ENCODE data around the gene ACTRT2.

The ACTRT2 gene

GRCh38 chr1:3021233-3021671 is at the start of gene ACTRT2:
TSS of gene ACTRT2 (plus strand) at chr1:3021467. CDS start at chr1:3021687, 220 bp downstream.
- no peak for DNase-seq

- no peak for DNase-seq
These were observed 49.7 kb upstream of the ACTRT2 start for GRCh38 chr1:2971609-2972008.

DNA sequence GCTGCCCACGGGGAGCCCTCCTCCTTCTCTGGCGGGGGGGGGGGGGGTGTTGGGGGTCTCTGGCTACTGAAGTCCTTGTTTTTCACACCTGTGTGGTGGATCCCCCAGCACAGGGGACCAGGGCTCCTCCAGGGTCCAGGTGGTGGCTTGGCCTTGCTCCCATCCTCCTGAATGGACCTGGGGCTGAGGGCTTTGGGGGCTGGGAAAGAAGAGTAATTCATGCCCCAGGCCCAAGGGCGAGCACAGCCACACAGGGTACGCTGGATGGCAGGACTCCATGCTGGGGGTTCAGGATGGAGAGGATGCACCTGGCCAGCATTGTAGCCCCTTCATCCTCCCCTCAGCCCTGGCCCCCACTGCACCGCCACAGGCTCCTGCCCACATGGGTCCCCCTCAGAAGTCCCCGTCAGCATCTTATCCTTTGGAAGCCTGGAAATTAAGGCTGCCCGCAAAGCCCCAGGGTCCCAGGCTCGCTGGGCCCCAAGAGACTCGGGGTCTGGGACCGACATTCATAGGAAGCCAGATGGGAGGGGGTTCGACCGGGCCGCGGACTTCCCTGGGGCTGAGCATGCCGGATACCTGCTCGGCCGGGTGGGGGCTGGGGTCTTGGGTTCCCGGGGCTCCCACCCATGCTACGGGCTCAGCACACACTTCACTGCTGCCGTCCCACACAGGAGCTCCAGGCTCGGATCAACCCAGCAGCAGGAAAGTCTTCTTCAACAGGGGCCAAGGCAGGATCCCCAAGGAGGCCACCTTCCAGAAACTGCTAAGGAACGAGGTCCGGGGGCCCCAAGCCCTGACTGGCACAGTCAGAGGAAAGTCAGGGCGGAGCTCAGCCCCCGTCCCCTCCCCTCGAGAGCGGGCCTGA is 49.0 kb upstream of the ACTRT2 start:
- no peak for DNase-seq

GRCh38 chr1:2972879-2973575 is 48.2 kb upstream of the ACTRT2 start:
- DNase-seq, result no peak

GRCh38 chr1:2973601-2974593 is 47.4 kb upstream of the ACTRT2 start:
- no peak for DNase-seq

- no peak for DNase-seq
These were observed 46.5 kb upstream of the ACTRT2 start for GRCh38 chr1:2974701-2975301.

DNA sequence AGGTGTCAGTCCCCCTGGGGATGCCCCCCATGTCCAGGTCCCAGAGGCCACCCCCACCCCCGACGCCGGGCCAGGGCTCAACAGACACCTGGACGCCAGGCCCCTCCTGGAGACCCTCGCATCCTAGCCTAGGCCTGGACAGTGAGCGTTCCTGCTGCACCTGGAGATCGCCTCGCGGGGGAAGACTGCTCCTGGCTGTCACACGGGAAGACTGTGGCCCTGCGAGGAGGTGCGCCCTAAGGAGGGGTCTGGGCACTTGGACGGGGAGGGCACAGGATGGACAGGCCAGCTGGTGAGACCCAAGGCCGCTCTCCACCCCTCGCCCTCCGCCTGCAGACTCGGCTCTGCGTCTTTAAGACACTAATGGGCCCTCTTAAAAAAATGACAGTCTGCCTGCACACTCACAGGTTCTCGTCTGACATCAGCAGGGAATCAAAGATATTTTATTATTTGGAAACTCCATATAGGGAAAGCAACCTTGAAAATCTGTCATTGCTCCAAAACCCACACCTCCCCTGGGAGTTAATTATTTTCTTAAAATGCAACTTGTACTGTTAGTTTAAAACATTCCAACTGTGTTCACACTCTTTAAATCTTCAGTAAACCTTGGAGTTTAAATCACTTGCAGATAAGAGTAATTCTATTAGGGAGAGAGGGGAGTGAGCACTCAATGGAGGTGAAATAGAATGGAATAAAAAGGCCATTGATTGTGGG is 45.6 kb upstream of the ACTRT2 start:
- DNase-seq, result no peak

DNA sequence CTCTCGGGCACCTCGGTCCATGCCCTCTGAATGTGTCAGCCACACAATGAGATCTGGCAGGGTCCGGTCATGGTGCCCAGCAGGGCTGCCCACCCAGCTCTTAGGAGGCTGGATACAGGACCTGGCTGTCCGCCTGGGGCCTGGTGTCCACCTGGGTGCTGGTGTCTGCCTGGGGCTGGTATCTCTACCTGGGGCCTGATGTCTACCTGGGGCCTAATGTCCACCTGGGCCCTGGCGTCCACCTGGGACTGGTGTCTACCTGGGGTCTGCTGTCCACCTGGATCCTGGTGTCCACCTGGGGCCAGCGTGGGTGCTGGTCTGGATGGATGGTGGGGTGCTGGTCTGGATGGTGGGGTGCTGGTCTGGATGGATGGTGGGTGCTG is 45.1 kb upstream of the ACTRT2 start:
- DNase-seq, result no peak

- DNase-seq, result no peak
These were observed 43.2 kb upstream of the ACTRT2 start for GRCh38 chr1:2977886-2978611.

DNA sequence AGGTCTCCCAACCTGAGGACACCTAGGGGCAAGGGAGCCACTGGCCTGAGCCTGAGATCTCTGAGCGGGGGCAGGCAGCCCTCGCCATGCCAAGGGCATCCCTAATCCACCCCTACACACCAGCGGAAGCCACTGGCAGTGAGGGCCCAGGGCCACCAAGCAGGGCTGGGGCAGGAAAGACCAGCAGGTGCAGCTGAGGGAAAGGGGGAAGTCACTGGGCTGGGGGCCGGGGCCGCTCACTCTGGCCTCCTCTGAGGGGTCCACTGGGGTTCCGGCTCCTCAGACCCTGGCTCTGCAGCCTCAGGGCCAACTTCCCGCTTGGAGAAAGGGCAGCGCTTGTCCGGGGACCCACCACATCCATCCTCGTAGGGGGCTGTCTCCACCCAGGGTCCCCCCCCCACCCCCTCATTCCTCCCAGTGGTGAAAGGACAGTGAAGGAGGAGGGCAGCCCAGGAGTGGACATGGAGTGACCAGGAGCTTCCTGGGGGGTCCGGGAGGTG is 42.5 kb upstream of the ACTRT2 start:
- no peak for DNase-seq

DNA sequence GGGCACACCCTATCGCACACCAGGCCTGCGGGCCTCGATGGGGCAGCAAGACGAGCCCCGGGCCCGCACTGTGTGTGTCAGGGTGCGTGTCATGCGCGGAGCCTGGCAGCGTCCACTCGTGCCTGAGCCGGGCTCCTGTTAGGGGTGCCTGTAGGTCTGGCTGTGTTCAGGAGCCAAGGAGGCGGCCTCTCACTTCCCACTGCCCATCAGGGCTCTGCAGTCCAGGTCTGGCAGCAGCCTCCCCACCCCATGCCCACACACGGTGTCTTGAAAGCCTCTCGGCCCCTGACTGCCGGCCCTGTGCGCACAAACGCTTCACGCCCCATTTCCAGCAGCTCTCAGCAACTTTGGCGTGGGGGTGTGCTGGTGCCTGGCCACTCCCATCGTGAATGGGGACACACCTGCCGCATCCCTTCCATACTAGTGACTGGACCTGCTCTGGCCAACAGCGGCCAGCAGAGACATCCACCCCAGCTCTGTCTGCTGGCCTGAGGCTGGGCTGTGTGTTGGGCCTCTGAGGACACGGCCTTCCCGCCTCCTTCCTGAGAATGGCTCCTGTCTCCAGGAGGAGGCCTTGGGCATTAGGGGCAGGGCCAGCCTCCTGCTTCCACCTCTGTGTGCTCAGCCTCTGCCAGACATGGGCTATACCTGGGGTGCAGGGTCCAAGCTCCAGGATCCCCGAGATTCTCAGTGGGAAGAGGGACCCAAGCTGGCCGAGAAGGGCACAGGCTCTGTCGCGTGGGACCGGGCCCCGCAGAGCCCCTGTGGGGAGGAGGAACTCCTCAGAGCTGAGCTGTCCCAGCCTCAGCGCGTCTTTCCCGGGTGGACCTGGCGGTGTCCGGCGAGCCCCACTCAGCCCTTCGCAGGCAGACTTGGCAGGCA is 41.8 kb upstream of the ACTRT2 start:
- DNase-seq, result no peak

DNA sequence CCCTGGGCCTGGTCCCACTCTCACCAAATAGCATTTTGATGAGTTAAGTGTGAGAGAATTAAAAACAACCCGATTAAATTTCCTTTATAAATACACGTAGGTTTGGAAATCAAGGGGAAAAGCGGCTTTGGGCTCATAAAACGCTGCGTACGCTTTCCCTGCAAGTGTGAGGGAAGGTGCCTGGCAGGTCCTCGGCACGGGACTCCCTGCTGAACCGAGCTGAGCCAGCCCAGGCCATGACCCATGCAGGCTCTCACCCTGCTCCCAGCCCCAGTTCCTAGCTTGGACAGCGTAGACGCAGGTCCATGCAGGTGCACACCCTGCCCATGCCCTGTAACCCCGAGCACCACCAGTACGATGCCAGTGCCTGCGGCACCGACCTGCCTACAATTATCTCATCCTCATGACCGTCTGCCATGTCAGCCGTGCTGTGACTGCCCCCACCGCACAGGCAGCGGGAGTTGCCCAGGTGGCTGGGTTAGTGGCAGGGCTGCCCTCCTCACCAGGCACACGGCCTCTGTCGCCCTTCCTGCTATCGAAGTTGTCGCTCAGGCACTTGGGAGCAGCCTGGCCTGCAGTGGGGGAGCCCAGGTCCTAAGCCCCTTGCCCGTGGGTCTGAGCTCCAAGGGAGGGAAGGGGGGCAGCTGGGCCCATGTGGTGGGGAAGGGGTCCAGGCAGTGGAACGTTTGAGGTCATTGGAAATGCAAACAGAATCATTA is 41.0 kb upstream of the ACTRT2 start:
- peak; percentile 6 for DNase-seq

GRCh38 chr1:2980849-2981248 is 40.4 kb upstream of the ACTRT2 start:
- no peak for DNase-seq

- DNase-seq, result no peak
These were observed 39.9 kb upstream of the ACTRT2 start for GRCh38 chr1:2981388-2981787.

GRCh38 chr1:2981981-2982614 is 39.2 kb upstream of the ACTRT2 start:
- DNase-seq, result no peak

GRCh38 chr1:2982615-2983318 is 38.5 kb upstream of the ACTRT2 start:
- DNase-seq, result no peak

- no peak for DNase-seq
These were observed 38.0 kb upstream of the ACTRT2 start for GRCh38 chr1:2983319-2983705.
